Stimulated activated CD4-positive, alpha-beta T cell treated with anti-CD3 and anti-CD28 coated beads, Interleukin-12 subunit alpha, Interleukin-12 subunit beta, amount 100 ng/mL, for 4 hours (primary cell): ENCODE measurements around the gene PNKD.

ENCODE experiments used
- DNase-seq: peaks from one replicate; pipeline ENCODE4 v3.0.0-alpha.2; 2020

The PNKD gene

GRCh38 chr2:218273908-218274249 is 3.6 kb downstream of the PNKD start:
- no peak for DNase-seq

DNA sequence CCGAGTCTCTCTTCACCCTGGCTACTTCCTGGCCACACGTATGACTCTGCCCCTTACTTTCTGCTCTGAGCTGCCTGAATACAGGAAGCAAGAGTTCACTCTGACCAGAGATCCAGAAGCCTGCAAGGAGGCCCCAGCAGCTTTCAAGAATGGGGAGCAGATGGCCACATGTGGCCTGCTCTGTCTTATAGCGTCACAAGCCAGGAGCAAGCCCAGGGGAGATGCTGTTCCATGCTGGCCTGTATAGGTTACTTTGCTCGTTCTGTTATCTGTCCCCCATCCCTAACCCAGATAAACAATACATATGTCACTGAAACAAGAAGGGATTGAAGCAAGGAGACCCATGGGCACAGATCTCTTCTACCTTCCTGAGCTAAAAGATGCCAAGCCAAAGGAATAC is 4.3 kb downstream of the PNKD start:
- no peak for DNase-seq

GRCh38 chr2:218275371-218276072 is 5.2 kb downstream of the PNKD start:
- no peak for DNase-seq

DNA sequence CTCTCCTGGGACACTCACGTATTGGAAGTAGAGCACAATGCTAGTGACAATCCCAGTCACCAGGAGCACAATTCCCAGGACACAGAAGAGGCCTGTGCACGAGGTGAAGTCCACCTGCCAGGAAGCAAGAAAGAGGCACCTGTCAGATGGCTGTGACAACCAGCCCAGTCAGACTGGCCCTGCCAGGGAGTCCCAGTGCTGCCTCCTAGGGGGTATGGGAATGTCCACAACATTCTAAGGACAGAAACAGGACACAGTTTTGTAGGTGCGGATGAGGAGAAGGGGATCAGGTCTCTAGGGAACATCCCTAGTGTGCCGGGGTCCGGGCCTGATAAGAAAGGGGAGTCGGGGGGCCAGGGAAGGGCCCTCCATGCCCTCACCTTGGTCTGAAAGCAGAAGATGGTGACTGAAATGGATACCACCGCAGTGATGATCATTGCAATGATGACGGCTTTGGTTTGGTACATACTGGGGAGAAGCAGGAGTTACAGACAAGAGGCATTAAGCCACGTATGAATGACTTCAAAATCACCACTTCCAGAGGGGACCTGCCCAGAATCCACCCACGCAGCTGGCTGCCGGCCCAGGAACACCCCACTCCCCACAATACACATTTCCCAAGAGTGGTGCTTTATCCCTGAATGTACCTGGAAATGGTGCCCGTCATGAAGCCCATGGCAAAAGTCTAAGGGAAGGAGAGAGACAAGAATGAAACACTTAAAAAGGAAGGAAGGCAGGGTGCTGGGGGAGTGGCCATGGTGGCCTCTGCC is 6.9 kb downstream of the PNKD start:
- no peak for DNase-seq

- no peak for DNase-seq
Measured at GRCh38 chr2:218277921-218278320, 7.6 kb downstream of the PNKD start.

DNA sequence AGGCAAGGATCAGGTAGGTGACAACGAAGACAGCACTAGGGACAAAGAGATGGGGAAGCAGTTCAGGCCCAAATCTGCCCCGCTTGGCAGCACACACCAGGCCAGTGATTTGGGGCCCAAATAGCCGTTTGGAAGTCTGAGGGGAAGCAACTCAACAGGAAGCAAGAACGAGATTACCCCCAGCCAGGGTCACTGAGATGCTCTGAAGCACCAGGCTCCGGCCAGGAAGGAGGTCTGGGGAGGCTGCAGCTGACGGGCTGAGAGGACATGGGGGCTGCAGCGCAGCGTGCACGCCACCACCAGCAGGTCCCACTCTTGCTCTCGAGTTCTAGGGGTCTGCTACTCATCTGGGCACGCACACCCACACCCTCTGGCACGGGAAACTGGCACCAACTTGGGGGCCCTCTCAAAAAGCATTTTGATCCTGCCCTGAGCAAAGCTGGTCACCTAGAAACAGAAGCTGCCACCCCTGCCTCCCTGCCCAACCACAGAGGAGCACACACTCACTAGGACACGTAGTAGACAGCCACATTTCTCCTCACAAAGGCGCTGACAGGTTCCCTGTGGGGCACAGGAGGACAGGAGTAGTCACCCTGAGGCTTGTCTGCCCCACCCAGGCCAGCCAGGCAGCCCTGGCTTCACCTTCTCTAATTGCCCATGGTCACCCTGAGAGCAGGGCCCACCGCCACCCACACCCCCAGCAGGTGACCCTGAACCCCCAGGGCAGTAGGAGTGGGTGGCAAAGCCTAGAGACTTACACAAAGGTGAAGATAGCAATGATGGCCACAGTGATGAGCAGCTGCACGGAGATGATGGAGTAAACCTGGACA is 8.4 kb downstream of the PNKD start:
- DNase-seq = no peak

GRCh38 chr2:218280260-218280870 is 10.0 kb downstream of the PNKD start:
- DNase-seq = no peak

- no peak for DNase-seq
Measured at GRCh38 chr2:218281449-218281848, 11.1 kb downstream of the PNKD start.

- no peak for DNase-seq
Measured at GRCh38 chr2:218282173-218282991, 12.1 kb downstream of the PNKD start.

GRCh38 chr2:218284106-218284811 is 13.9 kb downstream of the PNKD start:
- peak; percentile 47 for DNase-seq

- DNase-seq = no peak
Measured at GRCh38 chr2:218285604-218286003, 15.3 kb downstream of the PNKD start.

GRCh38 chr2:218286570-218287459 is 16.5 kb downstream of the PNKD start:
- DNase-seq = peak; percentile 62

- DNase-seq = no peak
Measured at GRCh38 chr2:218289639-218290315, 19.5 kb downstream of the PNKD start.

DNA sequence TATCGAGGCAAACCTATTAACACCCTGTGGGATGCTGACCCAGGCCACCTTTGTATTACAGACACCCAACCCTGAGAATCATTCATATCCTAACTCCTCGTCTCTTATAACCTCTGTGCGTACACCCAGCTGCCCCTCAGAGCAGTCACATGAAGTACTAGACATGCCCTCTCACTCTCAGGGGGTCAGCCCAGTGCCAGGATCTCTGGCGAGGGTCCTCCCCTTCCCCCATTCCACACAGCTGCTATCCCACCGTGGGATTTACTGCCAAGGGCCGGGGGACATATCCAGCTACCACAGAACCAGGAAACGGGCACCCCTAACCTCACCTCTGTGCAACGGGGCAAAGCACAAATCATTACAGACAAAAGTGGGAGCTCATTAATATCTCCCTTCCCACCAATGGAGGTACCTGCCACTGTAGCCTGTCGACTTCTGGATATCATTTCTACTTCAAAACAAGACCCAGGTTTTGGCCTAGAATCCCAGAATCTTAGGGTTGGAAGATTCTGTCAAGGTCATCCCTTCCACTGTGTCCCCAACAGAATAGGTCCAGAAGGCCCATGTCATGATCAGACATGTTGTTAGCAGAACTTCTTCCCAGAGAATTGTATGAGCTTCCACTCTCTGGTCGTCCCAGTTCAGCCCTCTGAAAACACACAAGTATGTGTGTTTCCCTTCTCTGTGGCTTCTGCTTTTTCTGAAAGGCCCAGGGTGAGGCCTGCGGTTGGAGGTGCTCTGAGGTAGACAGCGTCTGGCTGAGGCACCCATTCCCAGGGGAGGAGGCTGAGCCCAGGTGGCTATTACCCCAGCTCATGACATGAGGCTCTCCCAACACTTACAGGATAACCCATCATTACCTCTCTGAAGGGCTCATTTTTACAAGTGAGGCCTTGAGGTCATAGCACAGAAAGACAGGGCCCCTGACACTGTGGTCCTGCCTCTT is 20.3 kb downstream of the PNKD start:
- DNase-seq = no peak

DNA sequence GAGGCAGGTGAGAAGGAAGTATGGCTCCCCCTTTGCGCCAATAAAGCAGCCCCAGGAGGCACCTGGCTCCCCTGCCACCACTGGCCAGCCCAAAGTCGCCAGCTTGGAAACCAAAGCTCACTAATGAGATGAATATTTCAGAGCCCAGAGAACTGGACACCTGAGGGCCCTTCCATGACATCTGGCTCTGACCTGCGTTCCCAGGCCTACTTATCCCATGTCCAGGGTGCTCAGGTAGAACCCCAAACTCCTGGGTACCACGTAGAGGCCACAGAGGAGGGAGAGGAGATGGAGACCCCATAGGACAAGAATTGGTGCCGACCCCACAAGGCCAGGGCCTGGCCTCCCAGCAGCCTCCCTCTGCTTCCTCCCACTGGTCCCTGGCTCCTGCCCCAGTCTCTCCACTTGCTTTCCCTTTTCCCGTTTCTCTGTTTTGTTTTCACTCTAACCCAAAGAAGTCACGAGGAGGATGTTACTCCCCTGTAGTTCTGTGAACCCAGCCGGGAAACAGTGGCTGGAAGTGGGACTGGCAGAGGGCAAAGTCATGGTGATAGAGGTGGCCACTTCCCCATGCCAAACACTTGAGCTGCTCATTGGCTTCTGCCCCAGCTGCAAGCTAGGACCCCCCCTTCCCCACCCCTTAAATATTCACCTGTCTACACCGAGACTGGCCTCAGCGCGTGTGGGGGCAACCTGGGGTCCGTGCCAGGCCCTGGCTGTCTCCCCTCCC is 21.2 kb downstream of the PNKD start:
- no peak for DNase-seq

- peak; percentile 75 for DNase-seq
Measured at GRCh38 chr2:218292048-218293014, 22.0 kb downstream of the PNKD start, which contains the start of gene TMBIM1. TSS of gene TMBIM1 (minus strand) at chr2:218292503. CDS start at chr2:218282141, 10,362 bp downstream.
